GM18873 (cell line): ENCODE measurements around the gene CTDP1.
"Not testable (repeated sequence)": the region's sequence is repeated elsewhere in the genome, so short reads cannot be mapped to it uniquely, and the experiment has no call there.

Experiments used
- ATAC-seq: cut with Tn5 transposase; IDR thresholded peaks from one replicate; pipeline ENCODE4 v1.9.1; 2021; ENCODE audit warnings: mild to moderate bottlenecking, moderate library complexity, moderate number of reproducible peaks; ENCODE audit not compliant: unreplicated experiment, low FRiP score

The CTDP1 gene

DNA sequence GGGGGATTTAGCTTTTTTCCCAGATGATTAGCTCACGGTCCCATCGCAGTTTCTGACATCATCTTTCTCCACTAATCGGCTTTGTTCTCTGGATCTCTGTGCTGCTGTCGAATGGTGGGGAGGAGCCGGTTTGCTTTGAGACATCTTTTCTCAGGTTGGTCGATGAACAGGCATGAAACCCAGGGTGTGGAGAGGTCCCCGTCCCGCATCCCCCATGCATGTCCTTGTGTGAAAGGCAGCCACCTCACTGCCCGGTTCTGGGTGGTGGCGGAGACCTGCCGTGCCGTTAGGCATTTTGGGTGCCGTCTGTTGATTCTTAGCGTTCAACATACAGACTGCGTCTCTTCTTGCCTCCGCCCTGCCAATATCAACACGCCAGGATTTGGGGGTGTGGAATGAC lies 57.8 kb downstream of the CTDP1 start:
- ATAC-seq, result no peak

DNA sequence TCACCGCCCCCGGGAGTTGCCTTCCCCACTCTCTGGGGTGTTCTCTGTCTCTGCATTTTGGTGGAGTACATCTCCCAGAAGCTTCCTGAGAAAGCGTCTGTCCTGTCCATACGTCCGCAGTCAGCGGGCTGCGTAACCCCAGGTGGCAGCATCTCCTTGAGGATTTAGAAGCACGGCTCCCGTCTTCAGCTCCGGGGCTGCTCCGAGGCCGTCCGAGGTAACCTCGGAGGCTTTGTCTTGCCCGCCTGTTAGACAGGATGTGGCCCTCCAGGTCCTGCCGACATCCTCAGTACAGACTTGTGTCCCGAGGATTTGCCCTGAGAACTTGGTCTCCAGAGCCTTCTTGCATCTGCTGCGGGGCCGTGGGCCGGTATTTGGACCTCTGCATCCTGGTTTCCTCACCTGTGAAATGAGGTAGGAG lies 58.4 kb downstream of the CTDP1 start:
- ATAC-seq, result no peak

DNA sequence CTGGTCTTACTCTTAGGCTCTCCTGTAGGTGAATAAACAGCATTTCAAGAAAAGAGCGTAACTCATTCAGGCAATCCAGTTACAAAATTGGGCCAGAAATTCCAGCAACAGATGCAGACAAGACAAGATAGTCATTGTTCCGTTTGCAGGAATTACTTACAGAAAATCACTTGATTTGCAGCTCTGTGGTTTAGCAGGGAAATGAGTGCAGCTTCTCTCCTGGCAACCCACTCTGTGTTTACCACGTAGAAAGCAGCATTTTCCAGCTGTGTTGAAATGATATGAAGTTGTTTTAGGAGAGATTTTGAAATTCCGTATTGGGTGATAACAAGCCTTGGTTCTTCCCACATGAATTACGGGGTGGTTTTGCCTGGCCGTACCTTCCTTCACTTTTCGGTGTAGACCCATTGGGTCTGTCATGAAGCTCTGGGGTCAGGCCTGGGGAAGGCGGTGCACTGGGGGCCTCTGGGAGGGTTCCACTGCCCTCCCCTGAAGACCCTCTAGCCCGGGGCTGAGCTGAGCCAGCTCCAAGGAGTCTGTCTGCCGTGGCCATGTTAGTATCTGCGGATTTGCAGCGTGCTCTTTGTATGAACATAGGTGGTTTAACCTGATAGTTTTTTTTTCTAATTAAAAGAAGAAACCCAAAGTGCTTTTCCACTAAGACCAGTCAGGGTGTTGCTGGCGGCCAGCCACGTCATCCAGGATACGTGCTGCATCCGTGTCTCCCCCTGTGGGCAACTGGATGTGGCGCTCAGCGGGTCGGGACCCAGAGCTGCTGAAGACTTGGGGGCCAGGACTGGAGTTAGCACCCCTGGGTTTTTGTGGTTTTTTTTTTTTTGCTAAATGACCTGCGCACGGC lies 59.2 kb downstream of the CTDP1 start:
- no peak for ATAC-seq

- ATAC-seq, result no peak
Measured at GRCh38 chr18:79739440-79739778, 59.8 kb downstream of the CTDP1 start.

DNA sequence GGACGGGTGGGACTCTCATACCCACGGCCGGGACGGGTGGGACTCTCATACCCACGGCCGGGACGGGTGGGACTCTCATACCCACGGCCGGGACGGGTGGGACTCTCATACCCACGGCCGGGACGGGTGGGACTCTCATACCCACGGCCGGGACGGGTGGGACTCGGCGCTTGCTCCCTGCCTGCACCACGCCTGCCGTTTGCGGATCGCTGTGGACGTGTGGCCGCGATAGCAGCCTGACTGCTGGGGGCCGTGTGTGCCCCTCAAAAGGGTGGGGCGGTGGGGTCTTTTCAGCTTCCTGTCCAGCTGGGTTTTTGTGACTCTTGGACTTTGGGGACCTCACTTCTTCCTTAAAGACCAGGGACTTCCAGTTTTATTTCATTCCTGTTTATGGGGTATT lies 60.4 kb downstream of the CTDP1 start:
- not testable (repeated sequence) for ATAC-seq

- no peak for ATAC-seq
Measured at GRCh38 chr18:79740521-79741361, 61.1 kb downstream of the CTDP1 start.

GRCh38 chr18:79741362-79741700 lies 61.7 kb downstream of the CTDP1 start:
- ATAC-seq, result no peak

DNA sequence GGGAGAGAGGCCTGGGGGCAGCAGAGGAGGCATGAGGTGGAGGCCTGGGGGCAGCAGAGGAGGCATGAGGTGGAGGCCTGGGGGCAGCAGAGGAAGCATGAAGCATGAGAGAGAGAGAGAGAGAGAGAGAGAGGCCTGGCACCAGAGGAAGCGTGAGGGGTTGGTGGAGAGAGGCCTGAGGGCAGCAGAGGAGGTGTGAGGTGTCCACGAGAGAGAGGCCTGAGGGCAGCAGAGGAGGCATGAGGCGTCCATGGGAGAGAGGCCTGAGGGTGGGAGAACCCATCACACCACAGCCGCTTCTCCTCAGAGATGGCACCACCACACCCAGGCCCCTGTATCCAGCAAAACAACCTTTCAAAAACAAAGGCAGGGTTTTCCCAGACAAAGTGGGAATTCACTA lies 62.5 kb downstream of the CTDP1 start:
- no peak for ATAC-seq

DNA sequence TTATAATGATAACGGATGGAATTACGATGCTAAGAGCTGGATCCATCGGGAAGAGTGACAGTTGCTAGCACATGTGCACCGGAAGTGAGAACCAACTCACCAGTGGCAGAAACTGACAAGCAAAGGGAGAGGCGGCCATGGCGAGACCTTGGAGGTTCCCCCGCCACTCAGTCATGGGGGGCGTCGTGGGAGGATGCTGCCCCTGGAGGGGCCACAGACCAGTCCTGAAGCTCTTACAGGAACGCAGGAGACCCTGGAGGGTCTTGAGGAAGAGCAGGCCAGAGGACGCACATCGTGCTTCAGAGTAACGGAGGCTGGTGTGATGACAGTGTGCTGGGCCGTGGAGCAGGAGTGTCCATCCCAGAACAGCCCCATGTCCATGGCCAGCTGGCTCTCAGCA lies 65.0 kb downstream of the CTDP1 start:
- no peak for ATAC-seq

GRCh38 chr18:79746730-79747129 lies 67.1 kb downstream of the CTDP1 start:
- ATAC-seq, result no peak

GRCh38 chr18:79747156-79747845 lies 67.7 kb downstream of the CTDP1 start:
- no peak for ATAC-seq

GRCh38 chr18:79748321-79749180 lies 68.9 kb downstream of the CTDP1 start:
- ATAC-seq, result no peak

DNA sequence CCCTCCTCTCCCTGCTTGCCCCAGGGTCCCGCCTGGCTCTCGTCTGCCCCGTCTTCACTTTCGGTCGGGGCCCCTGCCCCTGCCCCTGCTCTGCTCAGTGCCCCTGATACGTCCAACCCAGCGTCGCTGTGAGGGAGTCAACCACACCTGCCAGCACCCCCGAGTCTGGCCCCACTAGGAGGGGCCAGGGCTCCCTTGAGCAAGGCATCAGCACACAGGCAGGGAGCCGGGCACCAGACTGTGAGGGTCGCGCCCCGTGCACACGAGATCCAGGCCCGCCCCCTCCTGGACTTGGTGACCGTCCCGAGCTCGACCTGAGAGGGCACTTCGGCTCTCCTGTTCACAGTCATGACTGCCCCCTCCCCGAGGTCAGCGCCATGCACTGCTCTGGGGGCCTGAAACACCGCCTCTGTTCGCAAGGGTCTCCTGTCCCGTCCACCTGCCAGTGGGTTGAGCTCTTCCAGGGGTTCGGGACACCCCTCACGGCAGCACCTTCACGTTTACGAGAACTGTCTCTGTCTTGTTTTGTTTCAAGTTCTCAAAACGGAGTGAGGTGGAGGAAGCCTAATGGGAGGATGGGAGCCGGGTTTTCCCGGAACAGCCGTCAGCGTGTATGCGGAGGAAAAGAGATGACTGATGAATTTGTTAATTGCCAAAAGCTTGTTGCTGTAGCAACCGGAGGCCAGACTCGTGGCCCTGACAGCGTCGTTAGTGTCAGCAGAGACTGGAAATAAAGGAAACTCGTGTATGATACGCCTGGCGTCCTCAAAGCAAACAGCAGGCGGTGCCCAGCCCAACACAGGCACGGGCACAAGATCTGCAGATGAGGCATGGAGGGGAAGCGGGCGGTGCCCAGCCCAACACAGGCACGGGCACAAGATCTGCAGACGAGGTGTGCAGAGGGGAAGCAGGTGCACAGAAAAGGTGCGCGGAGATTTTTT lies 69.9 kb downstream of the CTDP1 start:
- ATAC-seq, result no peak

DNA sequence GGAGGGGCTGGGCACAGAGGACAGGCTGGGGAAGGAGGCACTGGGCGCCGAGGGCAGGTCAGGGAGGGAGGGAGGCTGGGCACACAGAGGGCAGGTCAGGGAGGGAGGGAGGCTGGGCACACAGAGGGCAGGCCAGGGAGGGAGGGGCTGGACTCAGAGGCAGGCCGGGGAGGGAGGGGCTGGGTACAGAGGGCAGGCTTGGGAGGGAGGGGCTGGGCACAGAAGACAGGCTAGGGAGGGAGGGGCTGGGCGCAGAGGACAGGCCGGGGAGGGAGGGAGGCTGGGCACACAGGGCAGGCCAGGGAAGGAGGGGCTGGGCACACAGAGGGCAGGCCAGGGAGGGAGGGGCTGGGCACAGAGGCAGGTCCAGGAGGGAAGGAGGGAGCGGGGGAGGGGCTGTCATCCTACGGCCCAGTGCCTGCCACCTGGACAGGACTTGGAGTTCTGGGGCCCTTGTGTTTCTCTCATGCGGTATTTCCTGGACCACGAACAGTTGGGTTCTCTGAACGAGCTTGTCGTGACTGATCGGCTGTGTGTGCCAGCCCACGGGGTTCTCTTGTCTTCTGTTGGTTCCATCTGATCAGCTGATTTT lies 71.5 kb downstream of the CTDP1 start:
- no peak for ATAC-seq

GRCh38 chr18:79751918-79752578 lies 72.4 kb downstream of the CTDP1 start:
- ATAC-seq, result not testable (repeated sequence)

DNA sequence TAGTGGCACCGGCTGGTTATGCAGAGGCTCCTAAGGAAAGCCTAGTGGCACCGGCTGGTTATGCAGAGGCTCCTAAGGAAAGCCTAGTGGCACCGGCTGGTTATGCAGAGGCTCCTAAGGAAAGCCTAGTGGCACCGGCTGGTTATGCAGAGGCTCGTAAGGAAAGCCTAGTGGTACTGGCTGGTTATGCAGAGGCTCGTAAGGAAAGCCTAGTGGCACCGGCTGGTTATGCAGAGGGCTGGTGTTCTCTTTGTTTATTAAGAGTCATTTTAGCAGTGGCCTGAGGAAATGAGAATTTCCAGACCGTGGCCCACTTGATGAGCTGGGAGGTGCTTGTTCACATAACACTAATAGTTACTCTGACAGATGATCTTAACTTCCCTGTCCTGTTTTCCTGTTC lies 73.3 kb downstream of the CTDP1 start:
- ATAC-seq, result not testable (repeated sequence)

- ATAC-seq, result no peak
Measured at GRCh38 chr18:79753391-79753851, 73.8 kb downstream of the CTDP1 start.
